Breast epithelium (tissue), 4 donors: ENCODE results near the gene RIN2. TPM values are rescaled to one million over a fixed set of nuclear protein-coding genes. Genes with fewer than 3 reads are reported as not detected.
A peak's percentile ranks its signal among the peaks of the same experiment; 100 is the strongest.
"Not testable (repeated sequence)": the region's sequence is repeated elsewhere in the genome, so short reads cannot be mapped to it uniquely, and the experiment has no call there.

Source experiments
- DNase-seq, 2 donors: peaks; one replicate each; pipeline ENCODE4 v3.0.0-alpha.2; 2019; ENCODE audit warnings: low spot score in 2 of 2
- H3K27ac ChIP-seq, 2 donors: fragments of 200-600 bp; sonication (generic) in 1 of 2; one replicate each; pipeline ENCODE4 v1.5.1; 2016 to 2019; ENCODE audit warnings: mild to moderate bottlenecking in 1 of 2
- H3K27me3 ChIP-seq, 2 donors: fragments of 200-600 bp; sonication (generic) in 1 of 2; one replicate each; pipeline versions ENCODE4 v1.5.1 to v1.6.0; 2017 to 2019; ENCODE audit warnings: control low read depth in 1 of 2, mild to moderate bottlenecking in 1 of 2
- H3K36me3 ChIP-seq: fragments of 200-600 bp; one replicate; pipeline ENCODE4 v1.5.1; 2019
- H3K4me1 ChIP-seq, 2 donors: fragments of 200-600 bp; sonication (generic); one replicate each; pipeline ENCODE4 v1.5.1; 2016 to 2019; ENCODE audit warnings: control low read depth in 1 of 2
- H3K4me3 ChIP-seq, 3 donors: fragments of 200-600 bp; sonication (generic); 1 replicate in 2 of 3; 2 replicates in 1 of 3; pipeline ENCODE4 v1.5.1; 2016 to 2019; ENCODE audit warnings: mild to moderate bottlenecking in 3 of 3, moderate library complexity in 2 of 3
- H3K9me3 ChIP-seq, 2 donors: fragments of 200-600 bp; sonication (generic) in 1 of 2; one replicate each; pipeline ENCODE4 v1.5.1; 2016 to 2019; ENCODE audit warnings: control low read depth in 1 of 2
- POLR2A ChIP-seq: fragments of 450-650 bp; IDR thresholded peaks from one replicate; pipeline ENCODE4 v1.6.1; 2016; ENCODE audit warnings: antibody characterized with exemption, mild to moderate bottlenecking, moderate library complexity
- POLR2AphosphoS5 ChIP-seq, 3 donors: sonication (generic); formaldehyde crosslinking; IDR thresholded peaks; one replicate each; pipeline ENCODE4 v1.6.1; 2017; ENCODE audit warnings: antibody characterized with exemption in 3 of 3
- intact Hi-C: fragments of 100-400 bp; cut with DNase I; formaldehyde crosslinking; loops from one replicate; pipeline ENCODE4 v1.15.1; 2023; ENCODE audit warnings: low total_unique reads
- total RNA-seq, 3 donors: library from RNA; depleted of rRNA; stranded (reverse); fragments of >200 nt; gene quantifications; one replicate each; pipeline ENCODE4 v1.1.0, GENCODE V29; 2016
- TF ChIP-seq, protein P1 (sequence below), 3 donors: fragments of 450-650 bp; IDR thresholded peaks; one replicate each; pipeline ENCODE4 v1.5.1; 2016 to 2017; ENCODE audit warnings: antibody characterized with exemption in 3 of 3, mild to moderate bottlenecking in 3 of 3, moderate library complexity in 3 of 3

The RIN2 gene
- total RNA-seq, 3 donors from 2014 or later: 82.7 to 114 (median 104) TPM

DNA sequence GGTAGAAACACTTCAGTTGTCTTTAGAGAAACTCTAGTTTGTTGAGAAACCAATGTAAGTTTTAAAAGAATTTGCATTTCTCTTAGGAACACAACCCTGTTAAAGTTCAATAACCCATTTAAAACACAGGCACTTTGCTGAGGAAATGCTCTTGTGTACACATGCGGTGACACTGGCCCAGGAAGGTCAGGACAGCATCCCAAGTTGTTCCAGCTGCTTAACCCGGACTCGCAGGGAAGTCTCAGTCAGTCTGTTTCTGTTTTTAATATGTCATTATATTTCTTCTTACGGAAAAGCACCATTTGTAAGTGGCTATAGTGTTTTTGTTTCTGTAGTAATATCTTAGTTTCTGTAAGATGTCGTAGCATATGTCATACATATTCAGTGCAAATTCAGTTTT is 36.9 kb downstream of the RIN2 start:
- no peak for DNase-seq
- intact Hi-C loops: no loop called here

DNA sequence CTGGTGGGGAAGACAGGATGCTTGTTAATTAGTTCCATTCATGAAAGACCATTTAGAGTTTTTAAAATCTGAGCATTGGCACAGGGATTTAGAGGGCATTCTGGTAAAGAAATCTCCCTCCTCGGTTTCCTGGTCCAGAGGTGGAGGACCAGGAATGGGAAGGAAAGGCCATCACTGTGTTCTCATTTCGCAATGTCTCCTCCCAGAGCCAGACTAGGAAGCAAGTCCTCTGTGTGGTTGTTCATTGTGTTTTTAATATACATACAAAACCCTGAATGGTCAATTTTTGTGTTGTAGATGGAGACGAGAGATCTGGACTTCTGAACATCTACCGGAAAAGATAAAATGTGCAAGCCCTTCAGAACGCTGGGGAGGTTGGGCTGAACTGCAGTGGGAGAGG is 41.3 kb downstream of the RIN2 start:
- no peaks in the 10 kb centered on the region for H3K27me3 ChIP-seq
- no peak overlapping the region for H3K4me3 ChIP-seq
- H3K27ac ChIP-seq: no peak overlapping the region
- no peaks in the 10 kb centered on the region for H3K4me1 ChIP-seq
- DNase-seq: no peak
- H3K9me3 ChIP-seq: no peaks in the 10 kb centered on the region
- no peaks in the 10 kb centered on the region for H3K36me3 ChIP-seq
- intact Hi-C loops: no loop called here
- TF ChIP-seq, protein P1, sequence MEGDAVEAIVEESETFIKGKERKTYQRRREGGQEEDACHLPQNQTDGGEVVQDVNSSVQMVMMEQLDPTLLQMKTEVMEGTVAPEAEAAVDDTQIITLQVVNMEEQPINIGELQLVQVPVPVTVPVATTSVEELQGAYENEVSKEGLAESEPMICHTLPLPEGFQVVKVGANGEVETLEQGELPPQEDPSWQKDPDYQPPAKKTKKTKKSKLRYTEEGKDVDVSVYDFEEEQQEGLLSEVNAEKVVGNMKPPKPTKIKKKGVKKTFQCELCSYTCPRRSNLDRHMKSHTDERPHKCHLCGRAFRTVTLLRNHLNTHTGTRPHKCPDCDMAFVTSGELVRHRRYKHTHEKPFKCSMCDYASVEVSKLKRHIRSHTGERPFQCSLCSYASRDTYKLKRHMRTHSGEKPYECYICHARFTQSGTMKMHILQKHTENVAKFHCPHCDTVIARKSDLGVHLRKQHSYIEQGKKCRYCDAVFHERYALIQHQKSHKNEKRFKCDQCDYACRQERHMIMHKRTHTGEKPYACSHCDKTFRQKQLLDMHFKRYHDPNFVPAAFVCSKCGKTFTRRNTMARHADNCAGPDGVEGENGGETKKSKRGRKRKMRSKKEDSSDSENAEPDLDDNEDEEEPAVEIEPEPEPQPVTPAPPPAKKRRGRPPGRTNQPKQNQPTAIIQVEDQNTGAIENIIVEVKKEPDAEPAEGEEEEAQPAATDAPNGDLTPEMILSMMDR (IDR thresholded peaks at IDR 0.05): no peak
- TF ChIP-seq POLR2AphosphoS5 (IDR thresholded peaks at IDR 0.05) (no peak), POLR2A (no peak)

More for the DNA sequence above, 36.9 kb downstream of the RIN2 start:
- Histone ChIP-seq H3K27ac (no peak overlapping the region), H3K36me3 (no peaks in the 10 kb centered on the region), H3K9me3 (no peaks in the 10 kb centered on the region), H3K4me1 (no peaks in the 10 kb centered on the region), H3K4me3 (no peak overlapping the region), H3K27me3 (no peaks in the 10 kb centered on the region)
- TF ChIP-seq POLR2A: no peak
- TF ChIP-seq POLR2AphosphoS5 (IDR thresholded peaks at IDR 0.05): no peak
- TF ChIP-seq, protein P1 (IDR thresholded peaks at IDR 0.05): no peak

DNA sequence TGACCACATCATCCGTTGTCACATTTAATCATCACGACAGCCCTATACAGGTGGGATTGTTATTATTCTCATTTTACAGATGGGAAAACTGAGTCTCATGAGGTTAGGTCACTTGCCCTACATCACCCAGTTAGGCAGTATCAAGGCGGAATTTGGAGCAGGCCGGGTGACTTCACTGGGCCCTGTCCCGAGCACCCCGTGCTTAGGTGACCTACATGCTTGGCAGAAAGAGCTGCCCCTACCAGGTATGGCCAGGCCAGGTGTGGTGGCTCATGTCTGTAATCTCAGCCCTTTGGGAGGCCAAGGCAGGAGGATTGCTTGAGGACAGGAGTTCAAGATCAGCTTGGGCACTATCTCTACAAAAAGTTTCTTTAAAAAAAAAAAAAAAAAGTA is 44.0 kb downstream of the RIN2 start:
- DNase-seq: no peak
- Histone ChIP-seq H3K9me3 (no peaks in the 10 kb centered on the region), H3K4me1 (peaks cover 0 to 8% of the 10 kb centered on the region in 2 donors), H3K27me3 (no peaks in the 10 kb centered on the region), H3K36me3 (no peaks in the 10 kb centered on the region), H3K27ac (no peak overlapping the region), H3K4me3 (no peak overlapping the region)
- intact Hi-C loops: no loop called here
- TF ChIP-seq POLR2AphosphoS5 (IDR thresholded peaks at IDR 0.05): no peak
- TF ChIP-seq, protein P1 (IDR thresholded peaks at IDR 0.05): no peak
- TF ChIP-seq POLR2A: no peak

DNA sequence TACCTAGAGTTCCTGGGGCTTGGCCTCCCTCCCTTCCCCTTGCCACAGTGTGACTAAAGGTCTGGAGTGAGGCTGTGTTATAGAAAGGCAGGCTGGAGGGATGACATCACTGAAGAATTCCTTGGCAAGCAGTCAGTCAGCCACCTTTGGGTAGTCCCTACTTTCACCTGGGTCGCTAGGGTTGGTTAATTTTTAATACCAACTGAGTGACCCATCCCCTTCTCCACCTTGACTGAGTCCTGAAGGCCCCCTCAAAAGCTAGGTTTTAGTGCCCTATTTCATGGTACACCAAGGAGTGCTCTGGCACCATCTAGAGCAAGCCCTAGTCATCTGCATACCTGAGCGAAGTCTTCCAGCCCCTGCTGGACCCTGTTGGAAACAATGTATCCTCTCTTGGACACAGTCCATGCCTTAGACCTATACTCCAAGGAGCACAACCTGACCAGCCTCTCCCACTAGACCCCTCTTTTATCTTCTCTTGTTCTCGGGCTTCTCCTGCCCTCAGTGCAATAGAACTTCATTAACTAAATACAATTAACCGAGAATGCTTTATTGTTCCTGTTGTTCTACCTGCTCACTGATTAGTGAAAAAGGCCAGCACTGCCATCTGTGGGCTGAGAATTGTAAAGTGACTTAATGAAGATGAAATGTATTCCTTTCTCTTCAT is 44.6 kb downstream of the RIN2 start:
- Histone ChIP-seq H3K27me3 (no peaks in the 10 kb centered on the region), H3K36me3 (no peaks in the 10 kb centered on the region), H3K9me3 (no peaks in the 10 kb centered on the region), H3K4me3 (no peak overlapping the region), H3K27ac (peak overlapping the region in 1 of 2 donors; percentile 14), H3K4me1 (peaks cover 0 to 12% of the 10 kb centered on the region in 2 donors)
- no peak for DNase-seq
- intact Hi-C loops: no loop called here
- TF ChIP-seq POLR2A (no peak), POLR2AphosphoS5 (IDR thresholded peaks at IDR 0.05) (no peak)
- TF ChIP-seq, protein P1 (IDR thresholded peaks at IDR 0.05): peak in 2 of 3 donors; percentile 56 to 63

DNA sequence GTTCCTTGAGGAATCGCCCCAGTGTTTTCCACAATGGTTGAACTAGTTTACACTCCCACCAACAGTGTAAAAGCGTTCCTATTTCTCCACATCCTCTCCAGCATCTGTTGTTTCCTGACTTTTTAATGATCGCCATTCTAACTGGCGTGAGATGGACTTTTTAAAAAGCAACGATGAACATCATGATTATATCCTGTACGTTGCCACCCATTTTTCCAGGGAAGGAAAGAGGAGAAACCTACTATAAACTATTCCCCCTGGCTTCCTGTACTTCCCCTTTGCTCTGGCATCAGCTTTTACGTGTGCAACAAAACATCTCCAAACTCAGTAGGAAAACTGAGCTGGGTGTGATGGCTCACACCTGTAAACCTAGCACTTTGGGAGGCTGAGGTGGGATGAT is 48.2 kb downstream of the RIN2 start:
- H3K9me3 ChIP-seq, H3K36me3 ChIP-seq, intact Hi-C loops, DNase-seq, H3K27me3 ChIP-seq, H3K4me3 ChIP-seq: not testable (repeated sequence)
- Histone ChIP-seq H3K4me1 (peaks cover 0 to 12% of the 10 kb centered on the region in 2 donors), H3K27ac (peak overlapping the region; percentile 34 to 64)
